Activated naive CD8-positive, alpha-beta T cell treated with anti-CD3 and anti-CD28 coated beads, Interleukin-2, amount 50 U/mL, for 24 hours (primary cell): ENCODE data around the gene WDHD1.
A peak's percentile ranks its signal among the peaks of the same experiment; 100 is the strongest.
"Not testable (repeated sequence)": the region's sequence is repeated elsewhere in the genome, so short reads cannot be mapped to it uniquely, and the experiment has no call there.

Experiments
- ATAC-seq: fragments of 150-1000 bp; cut with Tn5 transposase; one replicate; pipeline ENCODE4 v1.10.0; 2021
- DNase-seq: peaks from one replicate; pipeline ENCODE4 v3.0.0; 2021
- H3K27ac Mint-ChIP-seq: one replicate; pipeline ENCODE4 v1.8.0; 2021; ENCODE audit warnings: mild to moderate bottlenecking, mixed read lengths
- H3K27me3 Mint-ChIP-seq: one replicate; pipeline ENCODE4 v1.8.0; 2021; ENCODE audit warnings: mixed read lengths
- H3K36me3 Mint-ChIP-seq: one replicate; pipeline ENCODE4 v1.8.0; 2021; ENCODE audit warnings: low read depth, mixed read lengths
- H3K4me1 Mint-ChIP-seq: one replicate; pipeline ENCODE4 v1.8.0; 2021; ENCODE audit warnings: mixed read lengths
- H3K4me3 Mint-ChIP-seq: one replicate; pipeline ENCODE4 v1.8.0; 2021; ENCODE audit warnings: mild to moderate bottlenecking, moderate library complexity, mixed read lengths
- H3K9me3 Mint-ChIP-seq: one replicate; pipeline ENCODE4 v1.8.0; 2021; ENCODE audit warnings: mixed read lengths

The WDHD1 gene

GRCh38 chr14:54926570-54926969, 100.3 kb downstream of the WDHD1 start:
- not testable (repeated sequence) for DNase-seq, H3K27me3 Mint-ChIP-seq, H3K4me3 Mint-ChIP-seq, H3K27ac Mint-ChIP-seq, H3K4me1 Mint-ChIP-seq, ATAC-seq, H3K36me3 Mint-ChIP-seq, H3K9me3 Mint-ChIP-seq

GRCh38 chr14:54922598-54922997, 104.3 kb downstream of the WDHD1 start:
- no peak for DNase-seq
- H3K27ac Mint-ChIP-seq, result no peak overlapping the region
- no peak for ATAC-seq
- H3K4me3 Mint-ChIP-seq, result no peak overlapping the region
- no peaks in the 10 kb centered on the region for H3K27me3 Mint-ChIP-seq
- no peaks in the 10 kb centered on the region for H3K4me1 Mint-ChIP-seq
- H3K36me3 Mint-ChIP-seq, result no peaks in the 10 kb centered on the region
- H3K9me3 Mint-ChIP-seq, result no peaks in the 10 kb centered on the region

DNA sequence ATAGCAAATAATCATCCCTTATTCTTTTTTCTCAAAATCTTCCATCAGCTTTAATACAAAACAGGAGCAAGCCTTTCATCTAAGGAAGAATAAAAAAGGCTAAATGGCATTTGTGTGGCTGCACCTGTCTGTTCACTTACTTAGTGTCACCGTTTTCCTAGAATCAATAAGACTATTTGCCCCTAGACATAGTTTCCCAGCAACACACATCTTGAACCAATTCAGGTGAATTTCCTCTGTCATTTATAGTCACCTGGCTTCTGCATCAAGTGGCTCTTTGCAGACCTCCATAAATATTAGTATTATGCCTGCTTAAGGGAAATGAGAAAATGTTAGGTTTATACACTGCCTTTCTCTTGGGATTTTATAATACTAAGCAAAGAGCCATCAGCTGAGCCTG, 106.8 kb downstream of the WDHD1 start:
- no peak overlapping the region for H3K27ac Mint-ChIP-seq
- H3K4me3 Mint-ChIP-seq, result no peak overlapping the region
- no peaks in the 10 kb centered on the region for H3K4me1 Mint-ChIP-seq
- no peaks in the 10 kb centered on the region for H3K36me3 Mint-ChIP-seq
- H3K27me3 Mint-ChIP-seq, result no peaks in the 10 kb centered on the region
- no peaks in the 10 kb centered on the region for H3K9me3 Mint-ChIP-seq
- DNase-seq (no peak), ATAC-seq (no peak)

DNA sequence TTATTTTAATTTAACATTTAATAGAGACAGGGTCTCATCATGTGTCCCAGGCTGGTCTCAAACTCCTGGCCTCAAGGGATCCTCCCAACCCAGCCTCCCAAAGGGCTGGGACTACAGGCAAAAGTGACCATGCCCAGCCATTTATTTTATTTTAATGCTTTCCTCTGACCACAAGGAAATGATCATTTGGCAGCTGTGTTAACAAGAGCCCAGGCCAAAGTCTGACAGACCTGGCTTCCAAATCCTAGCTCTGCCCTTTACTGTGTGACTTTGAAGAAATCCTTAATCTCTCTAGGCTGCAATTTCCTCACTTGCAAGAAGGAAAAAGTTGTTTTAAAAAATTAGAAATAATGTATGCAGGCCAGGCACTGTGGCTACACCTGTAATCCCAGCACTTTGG, 107.6 kb downstream of the WDHD1 start:
- Mint-ChIP-seq H3K4me1 (no peaks in the 10 kb centered on the region), H3K27ac (no peak overlapping the region), H3K4me3 (no peak overlapping the region), H3K9me3 (no peaks in the 10 kb centered on the region), H3K27me3 (no peaks in the 10 kb centered on the region), H3K36me3 (no peaks in the 10 kb centered on the region)
- no peak for DNase-seq
- ATAC-seq, result no peak

- ATAC-seq (no peak), DNase-seq (no peak)
- Mint-ChIP-seq H3K4me3 (no peak overlapping the region), H3K4me1 (no peaks in the 10 kb centered on the region), H3K27me3 (no peaks in the 10 kb centered on the region), H3K27ac (no peak overlapping the region), H3K9me3 (no peaks in the 10 kb centered on the region), H3K36me3 (no peaks in the 10 kb centered on the region)
Measured at GRCh38 chr14:54918427-54918826, 108.5 kb downstream of the WDHD1 start.

- H3K27me3 Mint-ChIP-seq, result no peaks in the 10 kb centered on the region
- no peak overlapping the region for H3K4me3 Mint-ChIP-seq
- H3K9me3 Mint-ChIP-seq, result no peaks in the 10 kb centered on the region
- no peaks in the 10 kb centered on the region for H3K36me3 Mint-ChIP-seq
- ATAC-seq (no peak), DNase-seq (no peak)
- H3K4me1 Mint-ChIP-seq, result no peaks in the 10 kb centered on the region
- no peak overlapping the region for H3K27ac Mint-ChIP-seq
Measured at GRCh38 chr14:54916101-54916500, 110.8 kb downstream of the WDHD1 start.

GRCh38 chr14:54909817-54910558, 116.9 kb downstream of the WDHD1 start:
- DNase-seq, result no peak
- no peak overlapping the region for H3K4me3 Mint-ChIP-seq
- no peak for ATAC-seq
- H3K4me1 Mint-ChIP-seq, result peaks cover 15% of the 10 kb centered on the region
- no peaks in the 10 kb centered on the region for H3K36me3 Mint-ChIP-seq
- H3K27ac Mint-ChIP-seq, result no peak overlapping the region
- H3K27me3 Mint-ChIP-seq, result no peaks in the 10 kb centered on the region
- no peaks in the 10 kb centered on the region for H3K9me3 Mint-ChIP-seq

- not testable (repeated sequence) for H3K36me3 Mint-ChIP-seq, ATAC-seq, H3K27ac Mint-ChIP-seq, H3K9me3 Mint-ChIP-seq, H3K4me3 Mint-ChIP-seq, H3K27me3 Mint-ChIP-seq, DNase-seq
- peaks cover 15% of the 10 kb centered on the region for H3K4me1 Mint-ChIP-seq
Measured at GRCh38 chr14:54908973-54909372, 117.9 kb downstream of the WDHD1 start.

DNA sequence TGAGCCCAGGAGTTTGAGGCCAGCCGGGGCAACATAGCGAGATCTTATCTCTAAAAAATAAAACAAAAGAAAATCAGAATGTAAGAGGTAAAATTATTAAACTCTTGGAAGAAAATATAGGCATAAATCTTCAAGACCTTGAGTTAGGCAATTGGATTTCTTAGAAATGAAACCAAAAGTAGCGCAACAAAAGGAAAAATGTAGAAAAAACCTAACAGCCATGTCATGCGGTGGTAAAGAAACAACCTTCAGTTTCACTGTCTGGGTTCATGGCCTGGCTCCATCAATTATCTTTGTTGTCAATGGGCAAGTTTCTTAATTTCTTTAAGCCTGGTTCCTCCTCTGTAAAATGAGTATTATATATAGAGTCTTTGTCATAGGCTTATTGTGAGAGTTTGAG, 118.7 kb downstream of the WDHD1 start:
- Mint-ChIP-seq H3K36me3 (no peaks in the 10 kb centered on the region), H3K27me3 (no peaks in the 10 kb centered on the region), H3K9me3 (no peaks in the 10 kb centered on the region), H3K4me1 (peaks cover 16% of the 10 kb centered on the region), H3K27ac (peak overlapping the region; percentile 14), H3K4me3 (no peak overlapping the region)
- DNase-seq (no peak), ATAC-seq (peak; percentile 80)

DNA sequence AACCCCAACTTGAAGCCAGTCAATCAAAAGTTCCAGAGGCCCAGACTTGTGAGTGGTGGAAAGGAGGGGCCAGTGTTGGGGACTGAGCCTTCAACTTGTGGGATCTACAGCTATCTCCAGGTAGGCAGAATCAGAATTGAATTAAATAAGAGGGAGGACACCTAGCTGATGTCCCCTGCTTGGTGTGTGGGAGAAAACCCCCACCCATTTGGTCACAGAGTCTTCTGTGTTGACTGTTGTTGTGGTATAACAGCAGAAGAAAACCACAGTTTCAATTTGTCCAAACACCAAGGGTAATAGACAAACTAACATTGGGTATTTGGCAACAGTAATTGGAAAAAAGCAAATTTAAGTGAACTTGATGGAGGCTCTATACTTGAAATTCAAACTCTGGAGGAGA, 120.8 kb downstream of the WDHD1 start:
- Mint-ChIP-seq H3K4me1 (peaks cover 20% of the 10 kb centered on the region), H3K9me3 (no peaks in the 10 kb centered on the region), H3K27me3 (no peaks in the 10 kb centered on the region), H3K4me3 (no peak overlapping the region), H3K27ac (no peak overlapping the region), H3K36me3 (no peaks in the 10 kb centered on the region)
- ATAC-seq (no peak), DNase-seq (no peak)

DNA sequence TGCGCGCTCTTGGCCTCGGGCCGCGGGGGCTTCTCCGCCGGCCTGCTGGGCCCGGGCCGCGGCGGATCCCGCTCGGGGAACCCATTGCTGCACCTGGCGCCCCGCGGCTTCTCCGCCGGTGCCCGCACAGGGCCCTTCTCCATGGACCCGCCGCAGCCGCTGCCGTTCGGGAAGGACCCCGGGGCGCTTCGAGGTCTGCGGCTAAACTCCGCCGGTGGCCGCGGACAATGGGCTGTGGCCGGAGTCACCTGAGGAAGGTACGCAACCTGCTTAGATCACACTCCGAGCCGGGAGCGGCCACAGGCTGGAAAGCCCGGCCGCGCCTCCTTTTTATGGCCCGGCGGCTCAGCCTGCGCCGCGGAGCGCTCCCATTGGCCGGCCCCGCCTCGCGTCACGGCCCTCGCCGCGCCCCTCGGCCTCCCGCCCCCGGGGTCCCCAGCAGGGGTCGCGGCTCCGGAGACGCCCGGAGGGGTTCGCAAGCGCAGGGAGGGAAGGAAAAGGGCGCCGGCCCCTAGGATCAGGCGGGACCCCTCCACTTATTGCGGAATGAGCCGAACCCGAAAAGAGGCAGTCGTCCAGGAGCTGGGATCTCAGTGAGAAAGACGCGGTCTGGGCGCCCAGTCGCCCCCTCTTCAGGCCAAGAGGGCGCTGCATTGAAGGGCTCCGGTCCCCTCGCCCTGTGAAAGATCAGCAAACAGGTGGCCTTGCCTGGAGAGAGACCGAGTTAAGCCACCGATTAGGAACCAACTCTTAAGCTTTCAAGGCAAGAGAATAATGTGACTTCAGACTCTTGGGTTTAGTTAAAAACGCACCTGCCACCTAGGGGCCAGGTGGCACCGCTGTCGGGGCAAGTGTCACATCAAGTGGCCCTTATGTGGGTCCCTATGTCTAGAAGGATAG, 124.1 kb downstream of the WDHD1 start, which contains the start of gene GCH1:
Gene GCH1 (minus strand): TSS at position 306 of the 900 bp plus-strand sequence. CDS start 163 bp downstream, at position 143.
- peak; percentile 81 for DNase-seq
- H3K27me3 Mint-ChIP-seq, result no peaks in the 10 kb centered on the region
- H3K36me3 Mint-ChIP-seq, result peaks cover 5% of the 10 kb centered on the region
- H3K9me3 Mint-ChIP-seq, result no peaks in the 10 kb centered on the region
- H3K4me3 Mint-ChIP-seq, result peak within 1 kb of the TSS; percentile 85
- peaks cover 30% of the 10 kb centered on the region for H3K4me1 Mint-ChIP-seq
- peak within 1 kb of the TSS; percentile 56 for H3K27ac Mint-ChIP-seq
- peak; percentile 84 for ATAC-seq

DNA sequence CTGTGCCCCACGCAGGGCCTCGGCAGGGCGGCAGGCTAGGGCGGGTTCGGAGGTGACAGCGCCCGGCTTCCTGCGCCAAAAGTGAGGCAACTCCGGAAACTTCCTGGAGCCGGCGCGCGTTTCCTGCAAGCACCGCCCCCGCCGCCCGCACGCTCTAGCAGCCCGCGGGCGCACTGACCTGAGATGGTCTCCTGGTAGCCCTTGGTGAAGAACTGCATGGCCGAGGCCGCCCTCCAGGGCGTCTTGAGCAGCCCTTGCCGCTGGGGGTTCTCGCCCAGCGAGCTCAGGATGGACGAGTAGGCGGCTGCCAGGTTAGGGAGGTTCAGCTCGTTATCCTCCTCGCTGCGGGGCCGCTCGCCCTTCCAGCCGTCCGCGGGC, 124.8 kb downstream of the WDHD1 start:
- no peaks in the 10 kb centered on the region for H3K27me3 Mint-ChIP-seq
- H3K4me1 Mint-ChIP-seq, result peaks cover 27% of the 10 kb centered on the region
- H3K9me3 Mint-ChIP-seq, result no peaks in the 10 kb centered on the region
- peaks cover 5% of the 10 kb centered on the region for H3K36me3 Mint-ChIP-seq
- H3K27ac Mint-ChIP-seq, result peak overlapping the region; percentile 56
- peak overlapping the region; percentile 85 for H3K4me3 Mint-ChIP-seq
- ATAC-seq (peak; percentile 77), DNase-seq (peak; percentile 80)

- peak overlapping the region; percentile 61 for H3K27ac Mint-ChIP-seq
- H3K36me3 Mint-ChIP-seq, result peaks cover 5% of the 10 kb centered on the region
- H3K4me1 Mint-ChIP-seq, result peaks cover 25% of the 10 kb centered on the region
- H3K27me3 Mint-ChIP-seq, result no peaks in the 10 kb centered on the region
- ATAC-seq (no peak), DNase-seq (peak; percentile 25)
- peak overlapping the region; percentile 85 for H3K4me3 Mint-ChIP-seq
- no peaks in the 10 kb centered on the region for H3K9me3 Mint-ChIP-seq
Measured at GRCh38 chr14:54901380-54902142, 125.3 kb downstream of the WDHD1 start.

DNA sequence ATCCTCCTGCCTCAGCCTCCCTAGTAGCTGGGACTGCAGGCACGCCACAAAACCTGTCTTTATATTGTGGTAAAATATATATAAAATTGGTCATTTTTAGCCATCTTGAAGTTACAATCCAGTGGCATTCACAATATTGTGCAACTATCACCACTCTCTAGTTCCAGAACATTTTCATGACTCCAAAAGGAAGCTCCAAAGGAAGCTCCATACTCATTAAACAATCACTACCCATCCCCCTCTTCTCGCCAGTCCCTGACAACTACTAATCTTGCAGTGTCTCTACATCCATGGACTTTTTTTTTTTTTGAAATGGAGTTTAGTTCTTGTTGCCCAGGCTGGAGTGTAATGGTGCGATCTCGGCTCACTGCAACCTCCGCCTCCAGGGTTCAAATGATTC, 127.3 kb downstream of the WDHD1 start:
- Mint-ChIP-seq H3K27me3 (no peaks in the 10 kb centered on the region), H3K4me3 (no peak overlapping the region)

More for the DNA sequence above, 127.3 kb downstream of the WDHD1 start:
- H3K27ac Mint-ChIP-seq, result no peak overlapping the region
- DNase-seq (no peak), ATAC-seq (no peak)
- peaks cover 28% of the 10 kb centered on the region for H3K4me1 Mint-ChIP-seq
- no peaks in the 10 kb centered on the region for H3K9me3 Mint-ChIP-seq
- H3K36me3 Mint-ChIP-seq, result peaks cover 5% of the 10 kb centered on the region
